B cell (primary cell): ENCODE measurements around the gene NUDT9. TPM values are rescaled to one million over a fixed set of nuclear protein-coding genes. Genes with fewer than 3 reads are reported as not detected.

ENCODE experiments used
- ATAC-seq: fragments of 200-7000 bp; cut with Tn5 transposase; one replicate; pipeline ENCODE4 v1.10.0; 2021; ENCODE audit warnings: low read depth, mild to moderate bottlenecking, moderate number of reproducible peaks, moderate library complexity
- CTCF ChIA-PET: fragments of 350-600 bp; sonication (Branson Sonifier 250); formaldehyde crosslinking; loops from one replicate; lab custom pipeline; 2021; ENCODE audit warnings: antibody characterized with exemption, inconsistent platforms; lab: Charles Lee
- POLR2A ChIA-PET: fragments of 350-600 bp; sonication (Branson Sonifier 250); formaldehyde crosslinking; loops from one replicate; lab custom pipeline; 2021; ENCODE audit warnings: antibody characterized with exemption; lab: Charles Lee
- DNase-seq: peaks from one replicate; pipeline ENCODE4 v3.0.0; 2013
- H2AFZ ChIP-seq: 2 replicates; pipeline ENCODE4 v1.6.1; 2012; ENCODE audit warnings: mild to moderate bottlenecking, low read depth, low read length; ENCODE audit not compliant: insufficient read depth, poor library complexity, severe bottlenecking
- H3K27ac ChIP-seq, 2 donors: 1 replicate in 1 of 2; 2 replicates in 1 of 2; pipeline ENCODE4 v1.5.1; 2012 to 2013; ENCODE audit warnings: low read length in 2 of 2, mild to moderate bottlenecking in 2 of 2, moderate library complexity in 1 of 2
- H3K27me3 ChIP-seq, 4 experiments: fragments of 200-600 bp in 1 of 4; sonication (generic) in 1 of 4; replicated peaks in 1 of 4; 1 replicate in 2 of 4; 2 replicates in 2 of 4; pipeline versions ENCODE4 v1.6.1 to v1.7.0; 2013 to 2016; ENCODE audit warnings: low read length in 3 of 4, mild to moderate bottlenecking in 2 of 4, mixed read lengths in 1 of 4, moderate library complexity in 1 of 4; ENCODE audit not compliant: insufficient read depth in 4 of 4, control insufficient read depth in 3 of 4; ENCODE audit errors: control extremely low read depth in 1 of 4
- H3K36me3 ChIP-seq, 2 experiments: replicated peaks in 1 of 2; 1 replicate in 1 of 2; 2 replicates in 1 of 2; pipeline versions ENCODE4 v1.6.1 to v1.7.1; 2013; ENCODE audit warnings: low read length in 1 of 2; ENCODE audit not compliant: insufficient read depth in 2 of 2, control insufficient read depth in 1 of 2; ENCODE audit errors: control extremely low read depth in 1 of 2, extremely low read depth in 1 of 2
- H3K4me1 ChIP-seq, 2 donors: fragments of 200-600 bp in 1 of 2; sonication (generic) in 1 of 2; 1 replicate in 1 of 2; 2 replicates in 1 of 2; pipeline versions ENCODE4 v1.5.1 to v1.6.1; 2013 to 2017; ENCODE audit warnings: low read length in 2 of 2; ENCODE audit not compliant: control insufficient read depth in 2 of 2, insufficient read depth in 2 of 2
- H3K4me2 ChIP-seq: replicated peaks from 2 replicates; pipeline ENCODE3; 2012; ENCODE audit warnings: mild to moderate bottlenecking, low read depth, low read length; ENCODE audit not compliant: poor library complexity, severe bottlenecking
- H3K4me3 ChIP-seq, 5 experiments: fragments of 200-600 bp in 1 of 5; sonication (generic) in 1 of 5; 1 replicate in 3 of 5; 2 replicates in 2 of 5; pipeline versions ENCODE4 v1.5.1 to v1.7.0; 2011 to 2016; ENCODE audit warnings: low read length in 4 of 5, mild to moderate bottlenecking in 4 of 5, low read depth in 2 of 5, control low read depth in 1 of 5, moderate library complexity in 1 of 5; ENCODE audit not compliant: insufficient read depth in 1 of 5; ENCODE audit errors: control extremely low read depth in 1 of 5, extremely low read depth in 1 of 5
- H3K79me2 ChIP-seq: fragments of 200-600 bp; sonication (generic); one replicate; pipeline ENCODE4 v1.6.0; 2016; ENCODE audit warnings: low read length; ENCODE audit not compliant: control insufficient read depth, insufficient read depth
- H3K9ac ChIP-seq: fragments of 200-600 bp; sonication (generic); 2 replicates; pipeline ENCODE4 v1.6.1; 2017; ENCODE audit warnings: mild to moderate bottlenecking, low read length, moderate library complexity
- H3K9me3 ChIP-seq, 3 donors: one replicate each; pipeline versions ENCODE4 v1.6.1 to v1.7.1; 2013; ENCODE audit warnings: low read length in 2 of 3; ENCODE audit not compliant: control insufficient read depth in 2 of 3, insufficient read depth in 1 of 3; ENCODE audit errors: control extremely low read depth in 1 of 3
- H4K20me1 ChIP-seq: 2 replicates; pipeline ENCODE4 v1.6.0; 2012; ENCODE audit warnings: mild to moderate bottlenecking, low read length; ENCODE audit not compliant: insufficient read depth, control insufficient read depth, poor library complexity, severe bottlenecking
- H3K27ac Mint-ChIP-seq: one replicate; pipeline ENCODE4 v1.8.0; 2021; ENCODE audit warnings: mixed read lengths
- H3K27me3 Mint-ChIP-seq: one replicate; pipeline ENCODE4 v1.8.0; 2021; ENCODE audit warnings: mixed read lengths
- H3K4me1 Mint-ChIP-seq: one replicate; pipeline ENCODE4 v1.8.0; 2021; ENCODE audit warnings: mixed read lengths
- H3K4me3 Mint-ChIP-seq: one replicate; pipeline ENCODE4 v1.8.0; 2021; ENCODE audit warnings: mixed read lengths
- H3K9me3 Mint-ChIP-seq: one replicate; pipeline ENCODE4 v1.8.0; 2022; ENCODE audit warnings: mixed read lengths; ENCODE audit not compliant: insufficient read depth
- CTCF ChIP-seq: fragments of 200-600 bp; IDR thresholded peaks from one replicate; pipeline ENCODE4 v1.8.0; 2022; ENCODE audit warnings: antibody characterized with exemption, mild to moderate bottlenecking
- EZH2 ChIP-seq: IDR thresholded peaks from 2 replicates; pipeline ENCODE4 v1.6.1; 2012; ENCODE audit warnings: borderline replicate concordance, low read depth, mild to moderate bottlenecking, moderate library complexity, low read length; ENCODE audit not compliant: insufficient read depth, poor library complexity, severe bottlenecking
- WGBS: methylation state at CpG from one replicate; pipeline ENCODE4 v1.1.5; 2013; ENCODE audit warnings: missing lambda C conversion rate; ENCODE audit not compliant: insufficient coverage; 5-methylcytosine and 5-hydroxymethylcytosine counted together
- intact Hi-C: fragments of 100-400 bp; cut with micrococcal nuclease; formaldehyde crosslinking; loops from one replicate; pipeline ENCODE4 v1.10.0; 2022
- polyA plus RNA-seq: library from polyadenylated mRNA; depleted of rRNA; stranded (reverse); fragments of >200 nt; gene quantifications from 2 replicates; pipeline ENCODE4 v1.2.3, GENCODE V29; 2012
- total RNA-seq, 2 donors: library from RNA; stranded (reverse); fragments of 120-200 nt in 1 of 2; gene quantifications; 1 replicate in 1 of 2; 2 replicates in 1 of 2; pipeline versions ENCODE4 v1.2.3 to v1.2.4, GENCODE V29; 2013 to 2022

NUDT9 gene
- total and polyA plus RNA-seq, 2 donors (not counting 1 experiment from before 2014, with no cell fraction given) = 10.0 to 17.5 TPM

GRCh38 chr4:87451537-87451936 lies 29.2 kb downstream of the NUDT9 start:
- Histone ChIP-seq H3K4me2 (no peak overlapping the region), H3K9ac (no peak overlapping the region), H3K36me3 (peaks cover 5 to 28% of the 10 kb centered on the region in 2 experiments), H3K27ac (no peak overlapping the region), H3K4me1 (no peaks in the 10 kb centered on the region), H3K79me2 (no peaks in the 10 kb centered on the region), H3K27me3 (no peaks in the 10 kb centered on the region), H3K4me3 (no peak overlapping the region), H2AFZ (no peak overlapping the region), H3K9me3 (no peaks in the 10 kb centered on the region), H4K20me1 (peaks cover 5% of the 10 kb centered on the region)
- Mint-ChIP-seq H3K27ac (no peak overlapping the region), H3K4me3 (no peak overlapping the region), H3K4me1 (no peaks in the 10 kb centered on the region), H3K27me3 (no peaks in the 10 kb centered on the region), H3K9me3 (no peaks in the 10 kb centered on the region)
- no peak for TF ChIP-seq EZH2
- TF ChIP-seq CTCF = no peak
- ChIA-PET POLR2A (no interaction called here), CTCF (interaction anchor here (0.9 to 1.9 kb wide), 3 partner anchors 13 to 98 kb away, joined by 3 to 4 read pairs (median 3); partner anchors contain the start of gene NUDT9)
- no peak for DNase-seq
- ATAC-seq = no peak
- intact Hi-C loops = no loop called here

GRCh38 chr4:87458913-87459312 lies 36.5 kb downstream of the NUDT9 start:
- no peaks in the 10 kb centered on the region for H3K79me2 ChIP-seq
- Mint-ChIP-seq H3K27ac (no peak overlapping the region), H3K4me3 (no peak overlapping the region), H3K27me3 (no peaks in the 10 kb centered on the region), H3K9me3 (peaks cover 1% of the 10 kb centered on the region), H3K4me1 (no peaks in the 10 kb centered on the region)
- no peak overlapping the region for H3K27ac ChIP-seq
- no peaks in the 10 kb centered on the region for H3K4me1 ChIP-seq
- POLR2A ChIA-PET = no interaction called here
- WGBS = no CpG with 5 or more reads among the region's 4 CpGs
- intact Hi-C loops = no loop called here
- H3K4me2 ChIP-seq = no peak overlapping the region
- H3K9ac ChIP-seq = no peak overlapping the region
- no peak overlapping the region for H2AFZ ChIP-seq
- no peaks in the 10 kb centered on the region for H4K20me1 ChIP-seq
- H3K4me3 ChIP-seq = no peak overlapping the region
- peaks cover 0 to 23% of the 10 kb centered on the region in 2 experiments for H3K36me3 ChIP-seq
- CTCF ChIA-PET = interaction anchor here (2.2 to 3.5 kb wide), 2 partner anchors 9 to 83 kb away, joined by 13 to 15 read pairs; no protein-coding TSS in a partner anchor
- H3K27me3 ChIP-seq = no peaks in the 10 kb centered on the region
- no peaks in the 10 kb centered on the region for H3K9me3 ChIP-seq
- TF ChIP-seq CTCF (no peak), EZH2 (no peak)
- no peak for DNase-seq
- ATAC-seq = no peak
